ENCODE measurements around the gene NAPB.

DNA sequence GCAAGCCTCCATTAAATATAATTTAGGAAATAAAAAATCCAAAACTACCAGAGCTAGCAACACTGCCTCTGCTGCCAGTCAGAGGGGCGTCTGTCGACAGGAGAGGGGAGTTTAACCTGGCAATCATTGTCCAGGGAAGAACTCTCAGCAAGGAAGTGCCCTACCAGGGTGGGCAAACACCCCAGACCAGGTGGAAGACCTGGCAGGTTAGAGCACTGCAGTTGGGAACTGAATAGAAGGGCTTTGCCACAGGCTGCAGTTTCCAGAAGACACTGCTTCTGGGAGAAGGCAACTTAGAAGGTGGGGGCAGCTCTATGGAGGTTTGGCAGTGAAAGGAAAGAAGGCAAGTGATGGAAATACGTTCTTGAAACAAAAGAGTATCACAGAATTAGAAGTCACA is 11.5 kb downstream of the NAPB start:
- no peak for TF ChIP-seq CTCF (IDR thresholded peaks at IDR 0.05; ENCODE audit: low read depth, low read length)
- TF ChIP-seq POLR2A (IDR thresholded peaks at IDR 0.05; ENCODE audit: extremely low read depth, insufficient read length): no peak
